Gastrocnemius medialis (tissue), 4 donors: ENCODE measurements around the gene LASP1NB.

Experiments
- CTCF ChIP-seq, 5 experiments: fragments of 450-650 bp in 3 of 5; fragments of 200-600 bp in 2 of 5; sonication (generic) in 2 of 5; IDR thresholded peaks in 4 of 5; conservative IDR thresholded peaks in 1 of 5; 1 replicate in 4 of 5; 2 replicates in 1 of 5; pipeline ENCODE4 v1.5.1; 2016 to 2019; ENCODE audit warnings: antibody characterized with exemption in 5 of 5, mild to moderate bottlenecking in 3 of 5, moderate library complexity in 3 of 5
- POLR2A ChIP-seq, 2 donors: fragments of 450-650 bp; IDR thresholded peaks; one replicate each; pipeline ENCODE4 v1.6.1; 2017; ENCODE audit warnings: antibody characterized with exemption in 2 of 2, mild to moderate bottlenecking in 2 of 2, moderate library complexity in 2 of 2

- TF ChIP-seq CTCF (IDR thresholded peaks at IDR 0.05 in 4 of 5, conservative IDR thresholded peaks at IDR 0.05 in 1 of 5) (no peak), POLR2A (IDR thresholded peaks at IDR 0.05) (no peak)
These were observed 34.0 kb upstream of the LASP1NB start for GRCh38 chr17:38891441-38891840.
